T47D (cell line): ENCODE results near the gene SKOR1.

Experiments used
- DNase-seq, 2 experiments: peaks; one replicate each; pipeline versions ENCODE4 v3.0.0 to v3.0.0-alpha.2; 2011 to 2012; ENCODE audit warnings: low read depth in 1 of 2, low spot score in 1 of 2
- JUND ChIP-seq: IDR thresholded peaks from 2 replicates; pipeline ENCODE4 v1.6.1; 2012; ENCODE audit warnings: low read depth
- in situ Hi-C: cut with HindIII; loops from 2 replicates; pipeline ENCODE4 v1.10.0; 2016; ENCODE audit warnings: low sequenced_read_pairs, low pct_unique_long_range_greater_than_20kb

Gene SKOR1

GRCh38 chr15:67784856-67785430 is 40.4 kb upstream of the SKOR1 start:
- TF ChIP-seq JUND = no peak
- in situ Hi-C loops = no loop called here
- no peak for DNase-seq

GRCh38 chr15:67785431-67785830 is 39.9 kb upstream of the SKOR1 start:
- no peak for TF ChIP-seq JUND
- no peak for DNase-seq
- in situ Hi-C loops = no loop called here

- no peak for DNase-seq
- in situ Hi-C loops = no loop called here
- TF ChIP-seq JUND = no peak
Measured at GRCh38 chr15:67786646-67787045, 38.7 kb upstream of the SKOR1 start.

- no peak for TF ChIP-seq JUND
- in situ Hi-C loops = no loop called here
- DNase-seq = no peak
Measured at GRCh38 chr15:67788986-67789385, 36.3 kb upstream of the SKOR1 start.

- DNase-seq = no peak
- in situ Hi-C loops = no loop called here
Measured at GRCh38 chr15:67790610-67791319, 34.5 kb upstream of the SKOR1 start.

GRCh38 chr15:67792250-67792942 is 32.9 kb upstream of the SKOR1 start:
- DNase-seq = no peak
- TF ChIP-seq JUND = no peak
- in situ Hi-C loops = no loop called here

More at GRCh38 chr15:67790610-67791319, 34.5 kb upstream of the SKOR1 start:
- no peak for TF ChIP-seq JUND

GRCh38 chr15:67794832-67795574 is 30.3 kb upstream of the SKOR1 start:
- in situ Hi-C loops = no loop called here
- no peak for DNase-seq
- TF ChIP-seq JUND = no peak

- in situ Hi-C loops = no loop called here
- TF ChIP-seq JUND = no peak
- no peak for DNase-seq
Measured at GRCh38 chr15:67796196-67797127, 28.8 kb upstream of the SKOR1 start.

GRCh38 chr15:67799801-67800205 is 25.5 kb upstream of the SKOR1 start:
- DNase-seq = no peak
- in situ Hi-C loops = no loop called here

GRCh38 chr15:67801142-67801541 is 24.2 kb upstream of the SKOR1 start:
- TF ChIP-seq JUND = no peak
- no peak for DNase-seq
- in situ Hi-C loops = no loop called here

More at GRCh38 chr15:67799801-67800205, 25.5 kb upstream of the SKOR1 start:
- TF ChIP-seq JUND = no peak

GRCh38 chr15:67801926-67802914 is 23.1 kb upstream of the SKOR1 start:
- no peak for TF ChIP-seq JUND
- in situ Hi-C loops = no loop called here
- DNase-seq = no peak
